HFFc6 (cell line): ENCODE measurements around the gene DOCK3. TPM values are rescaled to one million over a fixed set of nuclear protein-coding genes. Genes with fewer than 3 reads are reported as not detected.
"Not testable (repeated sequence)": the region's sequence is repeated elsewhere in the genome, so short reads cannot be mapped to it uniquely, and the experiment has no call there.

Source experiments
- DNase-seq: peaks from one replicate; pipeline ENCODE4 v3.0.0-alpha.2; 2018
- H3K27ac Mint-ChIP-seq: 2 replicates; pipeline ENCODE4 v1.8.0; 2020; ENCODE audit warnings: mild to moderate bottlenecking, mixed read lengths
- H3K27me3 Mint-ChIP-seq: 2 replicates; pipeline ENCODE4 v1.8.0; 2021; ENCODE audit warnings: mild to moderate bottlenecking, moderate library complexity, mixed read lengths; ENCODE audit not compliant: insufficient read depth
- H3K36me3 Mint-ChIP-seq: 2 replicates; pipeline ENCODE4 v1.8.0; 2021; ENCODE audit warnings: low read depth, mixed read lengths
- H3K4me1 Mint-ChIP-seq: 2 replicates; pipeline ENCODE4 v1.8.0; 2020; ENCODE audit warnings: low read depth, mixed read lengths
- H3K4me3 Mint-ChIP-seq: 2 replicates; pipeline ENCODE4 v1.8.0; 2020; ENCODE audit warnings: mild to moderate bottlenecking, moderate library complexity, mixed read lengths
- H3K9me3 Mint-ChIP-seq: 2 replicates; pipeline ENCODE4 v1.8.0; 2020; ENCODE audit warnings: mild to moderate bottlenecking, mixed read lengths
- total RNA-seq, 6 experiments: library from RNA; stranded (reverse); fragmentation: NEBNext Ultra II Directional; extraction: Animal tissue kit (Norgen Biotek cat#: 25700); gene quantifications; 2 replicates in 1 of 6; 3 replicates in 5 of 6; pipeline ENCODE4 v1.2.3, GENCODE V29; 2021
- TF ChIP-seq, protein P1 (sequence below): fragments of 200-600 bp; sonication (generic); IDR thresholded peaks from 2 replicates; pipeline ENCODE4 v1.5.0; 2021; ENCODE audit warnings: antibody characterized with exemption, mild to moderate bottlenecking

The DOCK3 gene
- total RNA-seq, 6 experiments from 2014 or later: 0.14 to 0.26 (median 0.22) TPM

DNA sequence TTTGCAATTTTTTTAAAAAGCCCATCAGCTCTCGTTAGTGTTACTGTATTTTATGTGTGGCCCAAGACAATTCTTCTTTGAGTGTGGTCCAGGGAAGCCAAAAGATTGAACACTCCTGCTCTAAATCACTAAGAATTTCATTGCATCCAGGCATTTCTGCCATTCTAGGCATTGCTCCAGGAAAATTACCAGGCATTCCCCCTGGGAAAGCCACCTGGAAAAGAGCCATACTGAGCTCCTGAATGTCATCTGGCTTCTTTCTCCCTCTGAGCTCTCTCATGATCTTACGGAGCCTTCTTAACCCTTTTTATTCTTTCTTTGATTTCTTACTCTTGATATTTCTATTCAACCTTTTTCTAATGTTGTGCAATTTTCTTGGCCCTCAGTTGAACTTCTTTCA, 202.2 kb downstream of the DOCK3 start:
- no peaks in the 10 kb centered on the region for H3K36me3 Mint-ChIP-seq
- TF ChIP-seq, protein P1, sequence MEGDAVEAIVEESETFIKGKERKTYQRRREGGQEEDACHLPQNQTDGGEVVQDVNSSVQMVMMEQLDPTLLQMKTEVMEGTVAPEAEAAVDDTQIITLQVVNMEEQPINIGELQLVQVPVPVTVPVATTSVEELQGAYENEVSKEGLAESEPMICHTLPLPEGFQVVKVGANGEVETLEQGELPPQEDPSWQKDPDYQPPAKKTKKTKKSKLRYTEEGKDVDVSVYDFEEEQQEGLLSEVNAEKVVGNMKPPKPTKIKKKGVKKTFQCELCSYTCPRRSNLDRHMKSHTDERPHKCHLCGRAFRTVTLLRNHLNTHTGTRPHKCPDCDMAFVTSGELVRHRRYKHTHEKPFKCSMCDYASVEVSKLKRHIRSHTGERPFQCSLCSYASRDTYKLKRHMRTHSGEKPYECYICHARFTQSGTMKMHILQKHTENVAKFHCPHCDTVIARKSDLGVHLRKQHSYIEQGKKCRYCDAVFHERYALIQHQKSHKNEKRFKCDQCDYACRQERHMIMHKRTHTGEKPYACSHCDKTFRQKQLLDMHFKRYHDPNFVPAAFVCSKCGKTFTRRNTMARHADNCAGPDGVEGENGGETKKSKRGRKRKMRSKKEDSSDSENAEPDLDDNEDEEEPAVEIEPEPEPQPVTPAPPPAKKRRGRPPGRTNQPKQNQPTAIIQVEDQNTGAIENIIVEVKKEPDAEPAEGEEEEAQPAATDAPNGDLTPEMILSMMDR: no peak
- H3K9me3 Mint-ChIP-seq: peaks cover 27% of the 10 kb centered on the region
- DNase-seq: no peak
- no peaks in the 10 kb centered on the region for H3K4me1 Mint-ChIP-seq
- H3K27ac Mint-ChIP-seq: no peak overlapping the region
- H3K4me3 Mint-ChIP-seq: no peak overlapping the region
- H3K27me3 Mint-ChIP-seq: no peaks in the 10 kb centered on the region

DNA sequence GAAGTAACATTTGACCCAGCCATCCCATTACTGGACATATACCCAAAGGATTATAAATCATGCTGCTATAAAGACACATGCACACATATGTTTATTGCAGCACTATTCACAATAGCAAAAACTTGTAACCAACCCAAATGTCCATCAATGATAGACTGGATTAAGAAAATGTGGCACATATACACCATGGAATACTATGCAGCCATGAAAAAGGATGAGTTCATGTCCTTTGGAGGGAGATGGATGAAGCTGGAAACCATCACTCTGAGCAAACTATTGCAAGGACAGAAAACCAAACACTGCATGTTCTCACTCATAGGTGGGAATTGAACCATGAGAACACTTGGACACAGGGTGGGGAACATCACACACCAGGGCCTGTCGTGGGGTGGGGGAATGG, 208.0 kb downstream of the DOCK3 start:
- H3K27me3 Mint-ChIP-seq, H3K27ac Mint-ChIP-seq, H3K4me1 Mint-ChIP-seq: not testable (repeated sequence)

DNA sequence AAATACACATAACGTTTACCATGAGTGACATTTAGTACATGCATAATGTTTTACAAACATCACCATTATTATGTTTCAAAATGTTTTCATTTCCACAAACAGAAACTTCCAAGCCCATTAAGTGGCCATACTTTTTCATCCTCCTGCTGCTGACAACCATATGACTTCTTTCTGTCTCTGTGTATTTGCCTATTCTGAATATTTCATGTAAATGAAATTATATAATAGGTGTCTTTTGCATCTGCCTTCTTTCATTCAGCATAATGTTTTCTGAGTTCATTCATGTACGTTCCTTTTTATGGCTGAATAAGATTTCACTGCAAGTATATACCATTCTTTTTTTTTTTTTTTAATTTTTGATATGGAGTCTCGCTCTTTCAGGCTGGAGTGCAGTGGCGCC, 209.0 kb downstream of the DOCK3 start:
- H3K4me1 Mint-ChIP-seq: no peaks in the 10 kb centered on the region
- no peaks in the 10 kb centered on the region for H3K36me3 Mint-ChIP-seq
- DNase-seq: no peak
- no peak overlapping the region for H3K4me3 Mint-ChIP-seq
- TF ChIP-seq, protein P1: no peak
- H3K27ac Mint-ChIP-seq: no peak overlapping the region
- no peaks in the 10 kb centered on the region for H3K9me3 Mint-ChIP-seq
- H3K27me3 Mint-ChIP-seq: peaks cover 1% of the 10 kb centered on the region

More for the DNA sequence above, 208.0 kb downstream of the DOCK3 start:
- not testable (repeated sequence) for H3K9me3 Mint-ChIP-seq, H3K4me3 Mint-ChIP-seq, DNase-seq, H3K36me3 Mint-ChIP-seq

DNA sequence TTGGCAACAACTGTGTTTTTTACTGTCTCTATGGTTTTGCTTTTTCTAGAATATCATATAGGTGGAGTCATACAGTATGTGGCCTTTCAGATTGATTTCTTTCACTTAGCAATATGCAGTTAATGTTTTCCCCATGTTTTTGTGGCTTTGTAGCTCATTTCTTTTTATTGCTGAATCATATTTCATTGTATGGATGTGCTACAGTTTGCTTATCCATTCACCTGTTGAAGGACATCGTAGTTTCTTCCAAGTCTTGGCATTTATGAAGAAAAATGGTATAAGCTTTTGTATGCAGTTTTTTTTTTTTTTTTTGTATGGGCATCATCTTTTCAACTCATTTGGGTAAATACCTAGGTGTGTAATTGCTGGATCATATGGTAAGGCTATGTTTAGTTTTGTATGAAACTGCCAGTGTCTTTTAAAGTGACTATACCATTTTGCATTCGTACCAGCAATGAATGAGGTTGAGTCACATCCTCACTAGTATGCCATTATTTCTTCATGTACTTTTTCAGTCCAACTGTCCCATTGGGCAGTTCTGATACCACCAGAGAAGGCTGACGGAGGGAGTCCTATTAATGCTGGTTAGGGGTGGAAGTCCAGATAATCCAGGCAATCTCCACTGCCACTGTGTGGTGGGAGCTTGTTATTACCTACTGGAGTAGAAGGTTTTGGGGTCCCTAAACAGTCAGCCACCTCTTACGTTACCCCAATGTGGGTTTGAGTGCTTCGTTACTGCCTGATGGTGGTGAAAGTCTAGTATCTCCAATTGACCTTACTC, 210.5 kb downstream of the DOCK3 start:
- Mint-ChIP-seq H3K4me3 (no peak overlapping the region), H3K4me1 (no peaks in the 10 kb centered on the region), H3K27me3 (peaks cover 1% of the 10 kb centered on the region), H3K36me3 (no peaks in the 10 kb centered on the region), H3K27ac (no peak overlapping the region), H3K9me3 (no peaks in the 10 kb centered on the region)
- DNase-seq: no peak
- TF ChIP-seq, protein P1: no peak

DNA sequence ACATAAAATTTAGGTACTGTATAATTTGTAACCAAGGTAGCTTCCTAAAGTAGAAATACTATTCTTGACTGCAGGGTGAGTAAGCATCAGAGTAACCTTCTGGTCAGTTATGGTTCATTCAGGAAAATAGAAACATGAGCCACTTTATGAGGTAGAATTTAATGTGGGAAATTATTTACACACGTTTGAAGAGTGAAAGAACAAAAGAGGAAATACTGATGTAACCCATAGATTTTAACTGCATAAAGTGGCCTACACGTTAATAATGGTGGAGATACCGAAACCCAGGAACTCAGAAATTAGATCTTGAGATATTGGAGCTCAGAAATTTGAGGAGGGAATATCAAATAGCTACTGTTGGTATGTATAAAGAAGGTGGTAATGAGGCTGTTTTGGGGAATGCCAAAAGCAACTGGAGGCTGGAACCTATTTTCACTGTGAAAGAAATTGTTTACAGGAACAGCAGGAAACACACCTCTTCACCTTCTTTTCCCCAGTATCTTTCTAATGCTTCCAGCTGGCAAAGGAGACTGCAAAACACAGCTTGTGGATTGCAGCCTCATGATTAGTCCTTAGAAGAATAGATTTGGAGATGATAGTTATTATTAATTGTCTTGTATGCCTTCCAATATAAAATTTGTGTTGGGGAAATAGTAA, 216.1 kb downstream of the DOCK3 start:
- Mint-ChIP-seq H3K36me3 (no peaks in the 10 kb centered on the region), H3K27me3 (no peaks in the 10 kb centered on the region; the same call in none of the 2 replicates), H3K4me1 (no peaks in the 10 kb centered on the region), H3K9me3 (peaks cover 4% of the 10 kb centered on the region; the same call in 1 of the 2 replicates), H3K27ac (no peak overlapping the region), H3K4me3 (no peak overlapping the region)
- TF ChIP-seq, protein P1: no peak
- no peak for DNase-seq

DNA sequence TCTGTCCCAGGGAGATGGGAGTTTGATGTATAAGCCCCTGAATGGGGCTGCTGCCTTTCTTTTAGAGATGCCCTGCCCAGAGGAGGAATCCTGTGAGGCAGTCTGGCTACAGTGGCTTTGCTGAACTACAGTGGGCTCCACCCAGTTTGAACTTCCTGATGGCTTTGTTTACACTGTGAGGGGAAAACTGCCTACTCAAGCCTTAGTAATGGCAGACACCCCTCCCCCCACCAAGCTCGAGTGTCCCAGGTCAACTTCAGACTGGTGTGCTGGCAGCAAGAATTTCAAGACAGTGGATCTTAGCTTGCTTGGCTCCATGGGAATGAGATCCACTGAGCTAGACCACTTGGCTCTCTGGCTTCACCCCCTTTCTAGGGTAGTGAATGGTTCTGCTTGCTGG, 226.4 kb downstream of the DOCK3 start:
- H3K4me3 Mint-ChIP-seq, H3K27me3 Mint-ChIP-seq, H3K4me1 Mint-ChIP-seq, DNase-seq, H3K27ac Mint-ChIP-seq, H3K36me3 Mint-ChIP-seq: not testable (repeated sequence)
- peaks cover 11% of the 10 kb centered on the region for H3K9me3 Mint-ChIP-seq
